Right atrium auricular region (tissue), 2 donors: Measurements from ENCODE around the gene ZNF575. TPM values are rescaled to one million over a fixed set of nuclear protein-coding genes. Genes with fewer than 3 reads are reported as not detected.

Experiments
- DNase-seq: peaks from one replicate; pipeline ENCODE4 v3.0.0-alpha.2; 2019; ENCODE audit warnings: low spot score
- H3K27ac ChIP-seq, 2 donors: fragments of 200-600 bp; sonication (generic); 1 replicate in 1 of 2; 2 replicates in 1 of 2; pipeline ENCODE4 v1.5.1; 2016 to 2019
- H3K27me3 ChIP-seq, 2 donors: fragments of 200-600 bp; sonication (generic); one replicate each; pipeline versions ENCODE4 v1.5.1 to v1.6.0; 2017 to 2019
- H3K36me3 ChIP-seq: fragments of 200-600 bp; sonication (generic); one replicate; pipeline ENCODE4 v1.5.1; 2016
- H3K4me1 ChIP-seq, 2 donors: fragments of 200-600 bp; sonication (generic); one replicate each; pipeline versions ENCODE4 v1.5.1 to v1.6.0; 2017 to 2019
- H3K4me3 ChIP-seq, 2 donors: fragments of 200-600 bp; sonication (generic); 1 replicate in 1 of 2; 2 replicates in 1 of 2; pipeline ENCODE4 v1.5.1; 2017 to 2019; ENCODE audit warnings: mild to moderate bottlenecking in 1 of 2, moderate library complexity in 1 of 2
- H3K9me3 ChIP-seq, 2 donors: fragments of 200-600 bp; sonication (generic); one replicate each; pipeline ENCODE4 v1.5.1; 2019
- total RNA-seq, 2 donors: library from RNA; depleted of rRNA; stranded (reverse); fragments of >200 nt; gene quantifications; one replicate each; pipeline ENCODE4 v1.1.0, GENCODE V29; 2016
- TF ChIP-seq, protein P1 (sequence below), 2 donors: fragments of 200-600 bp; sonication (generic); IDR thresholded peaks; one replicate each; pipeline ENCODE4 v1.5.1; 2019; ENCODE audit warnings: antibody characterized with exemption in 2 of 2

The ZNF575 gene
- total RNA-seq, 2 donors from 2014 or later, result 0.39 TPM; not detected in 1

DNA sequence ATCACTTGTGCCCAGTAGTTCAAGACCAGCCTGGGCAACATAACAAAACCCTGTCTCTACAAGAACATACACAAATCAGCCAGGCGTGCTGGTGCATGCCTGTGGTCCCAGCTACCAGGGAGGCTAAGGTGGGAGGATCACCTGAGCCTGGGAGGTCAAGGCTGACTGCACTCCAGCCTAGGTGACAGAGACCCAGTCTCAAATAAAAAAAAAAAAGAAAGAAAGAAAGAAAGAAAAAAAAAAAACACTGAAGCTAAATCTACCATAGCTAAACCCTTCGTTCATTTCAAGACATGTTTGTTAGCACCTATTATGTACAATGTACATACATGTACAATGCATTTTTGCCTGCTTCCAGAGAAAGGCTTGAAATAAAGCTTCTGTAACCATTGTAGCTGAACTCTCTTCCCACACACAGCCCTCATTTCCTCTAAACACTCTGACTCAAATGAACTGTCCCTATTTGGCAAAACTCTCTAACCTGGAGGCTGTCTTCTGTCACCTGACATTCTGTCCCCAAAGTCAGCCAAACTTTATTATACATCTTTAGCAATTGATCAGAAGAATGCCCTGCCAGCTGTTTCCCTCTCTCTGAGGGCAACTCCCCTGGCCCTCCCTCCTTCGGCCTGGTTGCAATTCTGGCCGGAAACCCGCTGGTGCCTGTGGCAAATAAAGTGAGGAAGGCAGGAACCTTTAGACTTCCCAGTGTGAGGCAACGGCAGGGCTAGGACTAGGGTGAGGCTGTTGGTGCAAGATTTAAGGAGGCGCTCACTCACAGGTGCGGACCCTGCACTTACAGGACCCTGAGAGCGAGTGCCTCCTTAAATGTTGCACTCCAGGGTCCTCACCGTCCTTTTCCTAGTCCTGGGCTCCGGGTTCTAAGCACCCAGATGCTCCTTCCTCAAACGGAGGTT is 7.8 kb upstream of the ZNF575 start:
- Histone ChIP-seq H3K4me3 (peak overlapping the region; percentile 64 to 82), H3K36me3 (no peaks in the 10 kb centered on the region), H3K27me3 (no peaks in the 10 kb centered on the region), H3K9me3 (no peaks in the 10 kb centered on the region), H3K27ac (peak overlapping the region; percentile 75 to 88), H3K4me1 (peaks cover 0 to 25% of the 10 kb centered on the region in 2 donors)
- peak; percentile 73 for DNase-seq
- TF ChIP-seq, protein P1, sequence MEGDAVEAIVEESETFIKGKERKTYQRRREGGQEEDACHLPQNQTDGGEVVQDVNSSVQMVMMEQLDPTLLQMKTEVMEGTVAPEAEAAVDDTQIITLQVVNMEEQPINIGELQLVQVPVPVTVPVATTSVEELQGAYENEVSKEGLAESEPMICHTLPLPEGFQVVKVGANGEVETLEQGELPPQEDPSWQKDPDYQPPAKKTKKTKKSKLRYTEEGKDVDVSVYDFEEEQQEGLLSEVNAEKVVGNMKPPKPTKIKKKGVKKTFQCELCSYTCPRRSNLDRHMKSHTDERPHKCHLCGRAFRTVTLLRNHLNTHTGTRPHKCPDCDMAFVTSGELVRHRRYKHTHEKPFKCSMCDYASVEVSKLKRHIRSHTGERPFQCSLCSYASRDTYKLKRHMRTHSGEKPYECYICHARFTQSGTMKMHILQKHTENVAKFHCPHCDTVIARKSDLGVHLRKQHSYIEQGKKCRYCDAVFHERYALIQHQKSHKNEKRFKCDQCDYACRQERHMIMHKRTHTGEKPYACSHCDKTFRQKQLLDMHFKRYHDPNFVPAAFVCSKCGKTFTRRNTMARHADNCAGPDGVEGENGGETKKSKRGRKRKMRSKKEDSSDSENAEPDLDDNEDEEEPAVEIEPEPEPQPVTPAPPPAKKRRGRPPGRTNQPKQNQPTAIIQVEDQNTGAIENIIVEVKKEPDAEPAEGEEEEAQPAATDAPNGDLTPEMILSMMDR (IDR thresholded peaks at IDR 0.05), result no peak

DNA sequence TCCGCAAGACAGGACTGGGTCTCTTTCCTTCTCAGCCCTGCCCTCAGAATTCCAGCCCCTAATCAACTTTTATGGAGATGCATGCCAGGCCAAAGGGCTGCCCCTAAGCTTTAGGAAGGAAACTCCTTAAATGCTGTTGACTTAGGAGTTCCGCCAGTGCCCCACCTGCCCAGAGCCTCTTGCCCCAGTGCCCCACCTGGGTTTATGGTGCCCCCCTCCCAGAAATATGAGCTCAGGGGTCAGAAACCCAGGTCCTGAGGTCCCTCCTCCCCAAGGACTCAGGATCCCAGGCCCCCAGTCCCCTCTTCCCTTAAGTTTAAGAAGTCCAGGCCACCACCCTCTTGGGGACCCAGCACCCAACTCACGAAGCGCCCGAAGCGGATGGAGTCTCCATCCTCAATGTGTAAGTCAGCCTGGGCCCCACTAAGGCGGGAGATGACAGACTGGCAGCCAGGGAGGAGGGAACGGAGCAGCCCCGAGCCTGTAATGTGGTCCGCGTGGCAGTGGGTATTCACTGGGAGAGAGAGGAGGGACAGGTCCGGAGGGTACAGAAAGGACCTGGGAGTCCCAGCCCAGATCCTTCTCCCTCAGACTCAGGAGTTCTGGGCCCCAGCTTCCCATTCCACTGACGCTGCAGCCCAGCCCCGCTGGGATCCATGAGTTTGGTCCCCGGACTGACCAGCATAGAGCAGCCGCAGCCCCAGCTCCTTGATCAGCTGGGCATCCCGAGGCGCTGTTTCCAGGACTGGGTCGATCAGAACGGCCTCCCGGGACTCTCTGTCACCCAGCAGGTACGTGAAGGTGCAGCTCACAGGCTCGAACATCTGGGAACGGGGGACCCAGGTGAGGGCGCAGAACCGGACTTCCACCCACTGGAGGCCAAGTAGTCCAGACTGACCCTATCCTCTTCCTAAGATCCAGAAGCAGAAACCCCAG is 6.9 kb upstream of the ZNF575 start:
- H3K36me3 ChIP-seq, result no peaks in the 10 kb centered on the region
- H3K4me3 ChIP-seq, result peak overlapping the region; percentile 64 to 82
- DNase-seq, result no peak
- no peaks in the 10 kb centered on the region for H3K27me3 ChIP-seq
- peaks cover 0 to 25% of the 10 kb centered on the region in 2 donors for H3K4me1 ChIP-seq
- H3K9me3 ChIP-seq, result no peaks in the 10 kb centered on the region
- TF ChIP-seq, protein P1 (IDR thresholded peaks at IDR 0.05), result no peak
- H3K27ac ChIP-seq, result peak overlapping the region; percentile 75 to 88

DNA sequence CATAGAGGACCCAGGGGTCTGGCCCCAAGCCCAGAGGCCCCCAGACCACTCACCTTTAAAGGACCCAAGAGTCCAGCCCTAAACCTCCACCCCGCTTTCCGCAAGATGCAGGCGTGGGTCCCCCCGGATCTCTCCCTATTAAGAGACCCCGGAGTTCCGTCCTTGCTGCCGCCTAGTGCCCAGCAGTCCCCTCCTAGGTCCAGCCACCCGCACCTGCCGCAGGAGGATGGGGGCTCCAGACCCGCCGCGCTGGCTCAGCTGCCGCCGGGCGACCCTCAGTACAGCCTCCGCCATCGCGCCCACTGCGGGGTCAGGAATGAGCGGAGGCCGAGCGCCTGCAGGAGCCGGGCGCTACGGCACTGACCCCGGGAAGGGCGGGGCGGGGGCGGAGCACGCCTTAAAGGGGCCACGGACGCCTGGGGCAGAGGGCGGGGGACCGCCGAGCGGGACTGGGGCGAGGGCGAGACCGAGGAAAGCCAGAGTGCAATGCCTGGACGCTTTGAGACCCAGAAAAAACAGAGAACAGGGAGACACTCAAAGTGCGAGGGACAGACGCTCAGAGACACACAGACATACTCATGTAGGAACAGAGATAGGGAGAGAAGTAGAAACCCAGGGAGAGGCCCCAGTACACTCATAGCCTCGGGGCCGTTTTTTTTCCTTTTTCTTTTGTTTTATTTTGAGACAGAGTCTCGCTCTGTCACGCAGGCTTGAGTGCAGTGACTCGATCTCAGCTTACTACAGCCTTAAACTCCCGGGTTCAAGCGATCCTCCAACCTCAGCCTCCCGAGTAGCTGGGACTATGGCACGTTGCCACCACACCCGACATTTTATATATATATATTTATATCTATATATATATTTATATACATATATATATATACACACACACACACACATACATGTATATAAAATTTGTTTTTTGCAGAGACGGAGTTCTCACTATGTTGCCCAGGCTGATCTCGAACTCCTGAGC is 5.8 kb upstream of the ZNF575 start, which contains the start of gene ETHE1:
ETHE1 (minus strand) TSS at position 318 of the 976 bp plus-strand sequence; CDS start at position 294, 24 bp downstream.
- Histone ChIP-seq H3K27me3 (no peaks in the 10 kb centered on the region), H3K4me1 (peaks cover 0 to 26% of the 10 kb centered on the region in 2 donors), H3K27ac (peak within 1 kb of the TSS; percentile 75 to 88), H3K4me3 (peak within 1 kb of the TSS; percentile 64 to 82), H3K36me3 (no peaks in the 10 kb centered on the region), H3K9me3 (no peaks in the 10 kb centered on the region)
- TF ChIP-seq, protein P1 (IDR thresholded peaks at IDR 0.05), result peak in 1 of 2 donors; percentile 19
- peak; percentile 84 for DNase-seq

DNA sequence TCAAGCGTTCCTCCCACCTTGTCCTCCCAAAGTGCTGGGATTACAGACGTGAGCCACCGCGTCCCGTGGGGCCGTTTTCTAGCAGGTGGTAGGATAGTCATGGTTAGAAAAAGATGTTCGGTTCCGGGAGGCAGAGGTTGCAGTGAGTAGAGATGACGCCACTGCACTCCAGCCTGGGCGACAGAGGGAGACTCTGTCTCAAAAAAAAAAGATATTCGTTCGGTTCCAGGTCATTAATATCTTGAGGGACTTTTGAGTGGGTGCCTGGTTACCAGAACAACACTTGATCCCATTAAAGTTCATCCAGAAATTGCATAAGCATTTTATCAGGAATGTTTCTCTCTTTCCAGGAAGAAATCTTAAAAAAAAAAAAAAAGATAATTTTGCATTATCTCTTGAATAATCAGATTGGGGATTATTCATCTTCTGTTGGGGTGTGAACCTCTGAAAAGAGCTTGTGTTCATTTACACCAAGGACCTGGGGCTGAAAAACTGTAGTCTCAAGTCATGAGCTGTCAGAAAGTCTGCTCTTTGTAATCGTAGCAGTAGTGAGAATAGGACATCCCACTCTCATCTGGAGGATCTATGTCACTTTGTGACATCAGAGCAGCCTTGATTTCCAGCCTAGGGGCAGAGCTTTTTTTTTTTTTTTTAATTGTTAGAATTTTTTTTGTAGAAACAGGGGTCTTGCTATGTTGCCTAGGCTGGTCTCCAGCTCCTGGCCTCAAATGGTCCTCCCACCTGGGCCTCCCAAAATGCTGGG is 4.9 kb upstream of the ZNF575 start:
- H3K4me3 ChIP-seq, result peak overlapping the region in 1 of 2 donors; percentile 82
- H3K27me3 ChIP-seq, result no peaks in the 10 kb centered on the region

More for the DNA sequence above, 4.9 kb upstream of the ZNF575 start:
- no peaks in the 10 kb centered on the region for H3K9me3 ChIP-seq
- peak; percentile 71 for DNase-seq
- H3K36me3 ChIP-seq, result no peaks in the 10 kb centered on the region
- TF ChIP-seq, protein P1 (IDR thresholded peaks at IDR 0.05), result no peak
- peaks cover 0 to 33% of the 10 kb centered on the region in 2 donors for H3K4me1 ChIP-seq
- peak overlapping the region; percentile 75 to 88 for H3K27ac ChIP-seq
